K562 (cell line): ENCODE results near the gene TNFRSF6B. TPM values are rescaled to one million over a fixed set of nuclear protein-coding genes. Genes with fewer than 3 reads are reported as not detected.

Source experiments
- BHLHE40 ChIP-seq: IDR thresholded peaks from 2 replicates; pipeline ENCODE4 v1.6.1; 2011; ENCODE audit warnings: low read length, improper control_type of control experiment
- E2F4 ChIP-seq: sonication (generic); formaldehyde crosslinking; IDR thresholded peaks from 2 replicates; pipeline ENCODE4 v1.8.0; 2022; ENCODE audit warnings: mild to moderate bottlenecking, low read depth, missing genetic modification reagents
- FOXJ2 ChIP-seq: fragments of 200-800 bp; sonication (Bioruptor generic); IDR thresholded peaks from 2 replicates; pipeline ENCODE4 v1.6.1; 2016; ENCODE audit warnings: missing genetic modification characterization, missing compliant biosample characterization
- HMG20B ChIP-seq: fragments of 250-450 bp; sonication (Bioruptor Pico); IDR thresholded peaks from 2 replicates; pipeline ENCODE4 v1.5.0; 2021; ENCODE audit warnings: mild to moderate bottlenecking
- HNRNPUL1 ChIP-seq: fragments of 200-400 bp; formaldehyde crosslinking; IDR thresholded peaks from 2 replicates; pipeline ENCODE4 v1.6.1; 2017; ENCODE audit warnings: low read length
- MYC ChIP-seq, 2 experiments: fragments of 250-450 bp in 1 of 2; sonication (Bioruptor Pico) in 1 of 2; IDR thresholded peaks; 2 replicates each; pipeline versions ENCODE4 v1.5.1 to v1.6.1; 2012 to 2021; ENCODE audit warnings: low read depth in 2 of 2, borderline replicate concordance in 1 of 2, improper control_type of control experiment in 1 of 2, low read length in 1 of 2, mild to moderate bottlenecking in 1 of 2, moderate library complexity in 1 of 2
- NCOA2 ChIP-seq, 2 experiments: fragments of 450-650 bp; IDR thresholded peaks; 2 replicates each; pipeline ENCODE4 v1.6.1; 2018; ENCODE audit warnings: mild to moderate bottlenecking in 2 of 2, moderate library complexity in 1 of 2; ENCODE audit not compliant: partially characterized antibody in 2 of 2
- NFATC3 ChIP-seq: fragments of 450-650 bp; IDR thresholded peaks from 2 replicates; pipeline ENCODE4 v1.6.1; 2017; ENCODE audit warnings: mild to moderate bottlenecking
- POLR2AphosphoS2 ChIP-seq: IDR thresholded peaks from 2 replicates; pipeline ENCODE4 v1.6.1; 2012; ENCODE audit warnings: low read length, improper control_type of control experiment
- PRPF4 ChIP-seq: fragments of 200-400 bp; formaldehyde crosslinking; IDR thresholded peaks from one replicate; pipeline ENCODE4 v1.6.1; 2017; ENCODE audit warnings: low read length, low read depth, mild to moderate bottlenecking; ENCODE audit not compliant: insufficient read depth, poor library complexity, severe bottlenecking
- RHOXF2B ChIP-seq: fragments of 250-450 bp; sonication (Bioruptor Pico); conservative IDR thresholded peaks from 2 replicates; pipeline ENCODE4 v1.5.1; 2021
- SETDB1 ChIP-seq: IDR thresholded peaks from one replicate; pipeline ENCODE4 v1.6.1; 2012; ENCODE audit warnings: low read length, control low read depth, inconsistent platforms
- SIN3B ChIP-seq: fragments of 450-650 bp; IDR thresholded peaks from 2 replicates; pipeline ENCODE4 v1.6.1; 2017; ENCODE audit warnings: low read depth, mild to moderate bottlenecking, moderate library complexity
- SMAD4 ChIP-seq: fragments of 250-450 bp; sonication (Bioruptor Pico); conservative IDR thresholded peaks from 2 replicates; pipeline ENCODE4 v1.8.0; 2021; ENCODE audit warnings: inconsistent platforms, mild to moderate bottlenecking, moderate library complexity
- SNIP1 ChIP-seq: fragments of 450-650 bp; IDR thresholded peaks from 2 replicates; pipeline ENCODE4 v1.7.1; 2017; ENCODE audit warnings: low read depth, mild to moderate bottlenecking
- SREBF2 ChIP-seq: sonication (generic); formaldehyde crosslinking; IDR thresholded peaks from 2 replicates; pipeline ENCODE4 v1.4.0; 2020; ENCODE audit warnings: mild to moderate bottlenecking, missing genetic modification reagents
- TAF9B ChIP-seq: fragments of 450-650 bp; IDR thresholded peaks from 2 replicates; pipeline ENCODE4 v1.6.1; 2018; ENCODE audit warnings: mild to moderate bottlenecking; ENCODE audit not compliant: partially characterized antibody
- TBP ChIP-seq: optimal IDR thresholded peaks from 2 replicates; pipeline ENCODE3; 2011; ENCODE audit warnings: low read depth, low read length, improper control_type of control experiment
- TGIF2 ChIP-seq: sonication (generic); formaldehyde crosslinking; IDR thresholded peaks from 2 replicates; pipeline ENCODE4 v1.8.1; 2022; ENCODE audit warnings: mild to moderate bottlenecking, missing genetic modification reagents, moderate library complexity
- THRA ChIP-seq: fragments of 450-650 bp; IDR thresholded peaks from 2 replicates; pipeline ENCODE4 v1.6.1; 2017; ENCODE audit warnings: mild to moderate bottlenecking, moderate library complexity
- ZC3H4 ChIP-seq: sonication (generic); formaldehyde crosslinking; IDR thresholded peaks from 2 replicates; pipeline ENCODE4 v1.9.0; 2021; ENCODE audit warnings: missing genetic modification reagents, borderline replicate concordance
- ZNF121 ChIP-seq: sonication (generic); formaldehyde crosslinking; conservative IDR thresholded peaks from 2 replicates; pipeline ENCODE4 v1.8.0; 2022; ENCODE audit warnings: missing genetic modification reagents
- ZNF143 ChIP-seq: sonication (generic); formaldehyde crosslinking; IDR thresholded peaks from 2 replicates; pipeline ENCODE4 v1.9.0; 2022; ENCODE audit warnings: mild to moderate bottlenecking, missing genetic modification reagents
- ZNF146 ChIP-seq: IDR thresholded peaks from one replicate; pipeline ENCODE4 v1.6.1; 2018; ENCODE audit warnings: missing compliant biosample characterization; ENCODE audit not compliant: unreplicated experiment
- ZNF184 ChIP-seq: sonication (generic); formaldehyde crosslinking; IDR thresholded peaks from 2 replicates; pipeline ENCODE4 v1.5.0; 2020; ENCODE audit warnings: missing genetic modification reagents
- ZNF408 ChIP-seq: fragments of 250-450 bp; sonication (Bioruptor Pico); IDR thresholded peaks from 2 replicates; pipeline ENCODE4 v1.4.0; 2020; ENCODE audit warnings: low read depth, mild to moderate bottlenecking, moderate library complexity
- ZNF668 ChIP-seq: fragments of 250-450 bp; sonication (Bioruptor Pico); IDR thresholded peaks from 2 replicates; pipeline ENCODE4 v1.8.0; 2022; ENCODE audit warnings: mild to moderate bottlenecking, inconsistent platforms
- ZNF695 ChIP-seq: fragments of 450-650 bp; formaldehyde crosslinking; IDR thresholded peaks from 2 replicates; pipeline ENCODE4 v1.4.0; 2020; ENCODE audit warnings: mild to moderate bottlenecking, moderate library complexity
- ZNF785 ChIP-seq: fragments of 250-450 bp; sonication (Bioruptor Pico); IDR thresholded peaks from 2 replicates; pipeline ENCODE4 v1.4.0; 2020; ENCODE audit warnings: mild to moderate bottlenecking
- polyA plus RNA-seq, 8 experiments: library from polyadenylated mRNA; depleted of rRNA in 4 of 8; stranded (reverse) in 5 of 8; unstranded in 3 of 8; fragments of >200 nt; fragmentation: Nextera tagmentation in 2 of 8; fragmentation: Illumina TruSeq in 1 of 8; extraction: Ambion mirVana in 2 of 8; extraction: Trizol in 1 of 8; gene quantifications; 2 replicates each; pipeline versions ENCODE4 v1.2.1 to v1.2.3, GENCODE V29; 2011 to 2014; ENCODE audit warnings: inconsistent platforms in 1 of 8, missing spikeins in 1 of 8
- total RNA-seq, 7 experiments: library from RNA; depleted of rRNA in 6 of 7; stranded (reverse); fragments of >200 nt in 6 of 7; fragmentation: Illumina TruSeq in 2 of 7; extraction: Trizol in 2 of 7; gene quantifications; 2 replicates each; pipeline versions ENCODE4 v1.2.1 to v1.2.3, GENCODE V29; 2011 to 2021; ENCODE audit warnings: low replicate concordance in 1 of 7

TNFRSF6B gene
- total and polyA plus RNA-seq, 9 of the 15 experiments (the other 6 are each of a cell fraction or from before 2014, with no cell fraction given) = 0.10 to 3.5 (median 0.32) TPM; not detected in 6

- TF ChIP-seq SETDB1 (no peak), ZNF184 (CRISPR knock-in tag) (no peak), POLR2AphosphoS2 (no peak), SREBF2 (no peak), SMAD4 (CRISPR knock-in tag) (peak; percentile 82), RHOXF2B (no peak), ZC3H4 (CRISPR knock-in tag) (no peak), HNRNPUL1 (no peak), FOXJ2 (no peak), TAF9B (no peak), PRPF4 (no peak), ZNF146 (CRISPR knock-in tag) (peak; percentile 37), ZNF785 (no peak), SNIP1 (no peak), HMG20B (CRISPR knock-in tag) (no peak), ZNF668 (CRISPR knock-in tag) (no peak), TGIF2 (CRISPR knock-in tag) (peak; percentile 89), NFATC3 (no peak), MYC (IDR thresholded peaks at IDR 0.05; ENCODE audit: low read depth, low read length) (peak; percentile 57; the same call in 1 of the 2 replicates), MYC (CRISPR knock-in tag; IDR thresholded peaks at IDR 0.05; ENCODE audit: borderline replicate concordance, low read depth) (no peak), BHLHE40 (0 out of 2 replicates have a peak, but pooled peaks have one; percentile 30), TBP (no peak), NCOA2 (IDR thresholded peaks at IDR 0.05; ENCODE audit: partially characterized antibody in 2 of 2) (no peak), ZNF143 (CRISPR knock-in tag) (peak; percentile 53; the same call in 1 of the 2 replicates), THRA (no peak), E2F4 (CRISPR knock-in tag) (peak; percentile 76; the same call in 1 of the 2 replicates), SIN3B (peak; percentile 52; the same call in 1 of the 2 replicates), ZNF695 (CRISPR knock-in tag) (no peak), ZNF121 (CRISPR knock-in tag) (no peak), ZNF408 (CRISPR knock-in tag) (no peak)
These were observed 43.1 kb upstream of the TNFRSF6B start, which contains the start of gene STMN3 (continued) for GRCh38 chr20:63653041-63653973.
